GM12878 (cell line): ENCODE data around the gene AOAH. TPM values are rescaled to one million over a fixed set of nuclear protein-coding genes. Genes with fewer than 3 reads are reported as not detected.

Experiments
- ATAC-seq: fragments of 200-7000 bp; cut with Tn5 transposase; 3 replicates; pipeline ENCODE4 v1.9.1; 2020; ENCODE audit warnings: mild to moderate bottlenecking, moderate library complexity
- BruUV-seq: library from RNA; stranded (reverse); fragments of 400-500 nt; replicated peaks from 2 replicates; lab custom pipeline; 2021; lab: Mats Ljungman, UMichigan
- CTCF ChIA-PET: fragments of 300-600 bp; sonication (Branson Sonifier 250); formaldehyde crosslinking; extraction: SDS; loops from one replicate; lab custom pipeline; 2021; ENCODE audit warnings: inconsistent platforms; lab: Yijun Ruan, JAX
- POLR2A ChIA-PET: fragments of 350-600 bp; formaldehyde crosslinking; extraction: SDS; loops from one replicate; lab custom pipeline; 2021; ENCODE audit warnings: inconsistent platforms; lab: Charles Lee
- RAD21 ChIA-PET: fragments of 300-600 bp; sonication (Branson Sonifier 250); formaldehyde crosslinking; loops from one replicate; lab custom pipeline; 2023; ENCODE audit warnings: antibody characterized with exemption; ENCODE audit not compliant: unreplicated experiment; lab: Charles Lee
- SMC1A ChIA-PET: fragments of 300-600 bp; sonication (Branson Sonifier 250); formaldehyde crosslinking; loops from one replicate; lab custom pipeline; 2023; ENCODE audit not compliant: unreplicated experiment, uncharacterized antibody; lab: Charles Lee
- DNase-seq: peaks from one replicate; pipeline ENCODE4 v3.0.0-alpha.2; 2011; ENCODE audit warnings: low read depth, low spot score
- FAIRE-seq: peaks from 3 replicates; lab custom pipeline; 2011; peaks lifted over from hg19 to GRCh38; lab: Jason Lieb, UNC
- H2AFZ ChIP-seq: 2 replicates; pipeline ENCODE4 v1.6.0; 2011; ENCODE audit warnings: low read depth, low read length, control low read depth; ENCODE audit not compliant: control insufficient read depth
- H3K27ac ChIP-seq: 2 replicates; pipeline ENCODE4 v1.5.1; 2011; ENCODE audit warnings: control low read depth; ENCODE audit not compliant: control insufficient read depth, insufficient read depth
- H3K27me3 ChIP-seq, 2 experiments: replicated peaks in 1 of 2; 2 replicates each; pipeline versions ENCODE4 v1.6.0 to v1.6.1; 2011; ENCODE audit warnings: low read length in 1 of 2; ENCODE audit not compliant: control insufficient read depth in 2 of 2, insufficient read depth in 2 of 2
- H3K36me3 ChIP-seq, 2 experiments: 2 replicates each; pipeline ENCODE4 v1.5.1; 2011; ENCODE audit warnings: low read length in 1 of 2; ENCODE audit not compliant: control insufficient read depth in 2 of 2, insufficient read depth in 2 of 2
- H3K4me1 ChIP-seq: 2 replicates; pipeline ENCODE4 v1.6.1; 2011; ENCODE audit warnings: mild to moderate bottlenecking, low read length, moderate library complexity, mixed read lengths; ENCODE audit not compliant: control insufficient read depth, insufficient read depth
- H3K4me2 ChIP-seq: 2 replicates; pipeline ENCODE4 v1.6.0; 2011; ENCODE audit warnings: control low read depth; ENCODE audit not compliant: control insufficient read depth, insufficient read depth
- H3K4me3 ChIP-seq: fragments of 200-600 bp; sonication (generic); 2 replicates; pipeline ENCODE4 v1.5.1; 2016
- H3K79me2 ChIP-seq: 2 replicates; pipeline ENCODE4 v1.6.0; 2011; ENCODE audit warnings: low read length; ENCODE audit not compliant: control insufficient read depth, insufficient read depth
- H3K9ac ChIP-seq: 2 replicates; pipeline ENCODE4 v1.8.0; 2011; ENCODE audit warnings: low read length, control low read depth, mixed read lengths; ENCODE audit not compliant: control insufficient read depth, insufficient read depth
- H3K9me3 ChIP-seq: replicated peaks from 3 replicates; pipeline ENCODE4 v1.5.1; 2011; ENCODE audit warnings: mild to moderate bottlenecking, low read length; ENCODE audit not compliant: control insufficient read depth, insufficient read depth
- H4K20me1 ChIP-seq: 2 replicates; pipeline ENCODE4 v1.6.0; 2011; ENCODE audit not compliant: control insufficient read depth, insufficient read depth
- DPF2 ChIP-seq: fragments of 450-650 bp; IDR thresholded peaks from 2 replicates; pipeline ENCODE4 v1.6.1; 2017; ENCODE audit warnings: mild to moderate bottlenecking
- HSF1 ChIP-seq: fragments of 150-350 bp; IDR thresholded peaks from 2 replicates; pipeline ENCODE4 v1.6.1; 2014; ENCODE audit warnings: mild to moderate bottlenecking, low read depth, low read length
- KAT2A ChIP-seq: conservative IDR thresholded peaks from 2 replicates; pipeline ENCODE4 v1.6.1; 2011; ENCODE audit warnings: low read depth, low read length; ENCODE audit not compliant: control insufficient read depth
- NFYA ChIP-seq: IDR thresholded peaks from 2 replicates; pipeline ENCODE4 v1.6.1; 2011; ENCODE audit warnings: low read depth, mild to moderate bottlenecking, low read length, improper control_type of control experiment, borderline replicate concordance
- NR2C2 ChIP-seq: IDR thresholded peaks from 2 replicates; pipeline ENCODE4 v1.6.1; 2011; ENCODE audit warnings: borderline replicate concordance, low read depth; ENCODE audit not compliant: control insufficient read depth, insufficient read length
- NRF1 ChIP-seq: conservative IDR thresholded peaks from 2 replicates; pipeline ENCODE4 v1.6.1; 2011; ENCODE audit warnings: mild to moderate bottlenecking, low read depth, low read length, improper control_type of control experiment
- PKNOX1 ChIP-seq: fragments of 450-650 bp; IDR thresholded peaks from 2 replicates; pipeline ENCODE4 v1.6.1; 2016; ENCODE audit warnings: mild to moderate bottlenecking
- RAD51 ChIP-seq: fragments of 450-650 bp; IDR thresholded peaks from 2 replicates; pipeline ENCODE4 v1.6.1; 2016; ENCODE audit warnings: moderate library complexity, mild to moderate bottlenecking, inconsistent platforms
- YY1 ChIP-seq: IDR thresholded peaks from 2 replicates; pipeline ENCODE4 v1.6.1; 2011; ENCODE audit warnings: low read depth, mild to moderate bottlenecking, low read length
- WGBS: methylation state at CpG from one replicate; pipeline ENCODE4 v1.1.6; 2016; ENCODE audit warnings: low lambda C conversion rate; ENCODE audit not compliant: insufficient replicate concordance, insufficient coverage; ENCODE audit errors: missing lambda C conversion rate; 5-methylcytosine and 5-hydroxymethylcytosine counted together
- in situ Hi-C: fragments of 300-500 bp; cut with MboI; formaldehyde crosslinking; loops from 9 replicates; pipeline ENCODE4 v1.14.3; 2018; ENCODE audit warnings: mixed read lengths
- intact Hi-C: fragments of 100-400 bp; cut with micrococcal nuclease; formaldehyde crosslinking; loops from one replicate; pipeline ENCODE4 v1.14.2; 2022; ENCODE audit not compliant: unreplicated experiment
- polyA plus RNA-seq, 11 experiments: library from polyadenylated mRNA; depleted of rRNA in 4 of 11; unstranded in 6 of 11; stranded (reverse) in 5 of 11; fragments of >200 nt; fragmentation: Nextera tagmentation in 4 of 11; fragmentation: Illumina TruSeq in 1 of 11; extraction: Ambion mirVana in 4 of 11; extraction: Trizol in 1 of 11; gene quantifications; 1 replicate in 1 of 11; 2 replicates in 10 of 11; pipeline versions ENCODE4 v1.2.1 to v1.2.3, GENCODE V29; 2011 to 2016; ENCODE audit warnings: inconsistent platforms in 2 of 11, missing spikeins in 2 of 11, low read depth in 1 of 11
- total RNA-seq, 4 experiments: library from RNA; depleted of rRNA in 3 of 4; stranded (reverse); fragments of >200 nt in 3 of 4; fragmentation: Illumina TruSeq in 1 of 4; extraction: Trizol in 1 of 4; gene quantifications; 2 replicates each; pipeline versions ENCODE4 v1.2.1 to v1.2.3, GENCODE V29; 2013 to 2021
- TF ChIP-seq, protein P1 (sequence below): fragments of 450-650 bp; conservative IDR thresholded peaks from 2 replicates; pipeline ENCODE4 v1.6.1; 2017; ENCODE audit warnings: mild to moderate bottlenecking, moderate library complexity
- TF ChIP-seq, protein P2 (sequence below): fragments of 450-650 bp; formaldehyde crosslinking; IDR thresholded peaks from 2 replicates; pipeline ENCODE4 v1.4.0; 2020; ENCODE audit warnings: mild to moderate bottlenecking, moderate library complexity
- TF ChIP-seq, protein P3 (sequence below): fragments of 450-650 bp; IDR thresholded peaks from 2 replicates; pipeline ENCODE4 v1.6.1; 2018; ENCODE audit warnings: mild to moderate bottlenecking, low read depth, moderate library complexity; ENCODE audit not compliant: partially characterized antibody

AOAH gene
- total and polyA plus RNA-seq, 10 of the 15 experiments (the other 5 are each of a cell fraction or from before 2014, with no cell fraction given): 0.32 to 2.8 (median 1.4) TPM

DNA sequence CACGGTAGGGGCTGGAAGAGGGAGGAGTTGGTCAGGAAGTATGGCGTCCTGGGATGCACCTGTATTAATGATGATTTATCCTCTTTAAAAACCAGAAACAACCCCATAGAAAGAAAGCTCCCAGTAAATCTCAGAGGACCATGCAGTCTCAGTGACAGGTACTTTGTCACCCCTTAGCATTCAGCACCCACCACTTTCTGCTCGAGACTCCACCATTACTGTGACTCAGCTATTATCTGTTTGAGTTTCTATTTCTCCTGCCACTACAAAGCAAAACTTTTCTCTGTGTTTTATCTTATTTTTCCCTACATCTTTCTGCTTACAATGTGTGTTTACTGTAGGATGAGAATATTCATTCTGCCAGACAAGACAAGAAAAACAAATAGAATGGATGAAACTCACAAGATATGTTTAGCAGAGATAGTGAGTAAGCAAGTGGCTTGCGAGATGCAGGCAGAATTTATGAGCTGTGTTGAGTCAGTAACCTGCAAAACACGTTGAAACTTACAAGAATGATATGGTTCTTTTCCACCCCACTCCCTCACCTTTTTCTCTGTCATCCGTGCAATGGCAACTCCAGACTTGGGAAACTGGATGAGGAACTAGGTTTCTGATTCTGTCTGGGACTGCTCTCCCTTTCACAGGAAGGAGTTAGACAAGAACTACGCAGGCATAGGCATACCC is 127.1 kb downstream of the AOAH start:
- BruUV-seq: no TSS peak
- ATAC-seq (no peak), FAIRE-seq (no peak), DNase-seq (no peak)
- WGBS: 14% methylated on average over 7 of the region's 7 CpGs
- no peak overlapping the region for H3K4me2 ChIP-seq
- no peaks in the 10 kb centered on the region for H4K20me1 ChIP-seq
- no peaks in the 10 kb centered on the region for H3K4me1 ChIP-seq
- in situ Hi-C loops: no loop called here
- no peak overlapping the region for H2AFZ ChIP-seq
- POLR2A ChIA-PET: no interaction called here
- H3K9me3 ChIP-seq: no peaks in the 10 kb centered on the region
- SMC1A ChIA-PET: interaction anchor here (0.6 kb wide), 1 partner anchor 680 kb away, joined by 3 read pairs; no protein-coding TSS in a partner anchor
- intact Hi-C loops: no loop called here
- no peaks in the 10 kb centered on the region for H3K27me3 ChIP-seq
- no peak overlapping the region for H3K4me3 ChIP-seq
- RAD21 ChIA-PET: no interaction called here
- H3K9ac ChIP-seq: no peak overlapping the region
- CTCF ChIA-PET: no interaction called here
- no peaks in the 10 kb centered on the region for H3K79me2 ChIP-seq
- no peak overlapping the region for H3K27ac ChIP-seq
- no peaks in the 10 kb centered on the region for H3K36me3 ChIP-seq
- TF ChIP-seq NFYA (no peak), KAT2A (no peak), NR2C2 (no peak), DPF2 (no peak), HSF1 (no peak), NRF1 (no peak), PKNOX1 (no peak), YY1 (no peak), RAD51 (no peak)
- TF ChIP-seq, protein P1, sequence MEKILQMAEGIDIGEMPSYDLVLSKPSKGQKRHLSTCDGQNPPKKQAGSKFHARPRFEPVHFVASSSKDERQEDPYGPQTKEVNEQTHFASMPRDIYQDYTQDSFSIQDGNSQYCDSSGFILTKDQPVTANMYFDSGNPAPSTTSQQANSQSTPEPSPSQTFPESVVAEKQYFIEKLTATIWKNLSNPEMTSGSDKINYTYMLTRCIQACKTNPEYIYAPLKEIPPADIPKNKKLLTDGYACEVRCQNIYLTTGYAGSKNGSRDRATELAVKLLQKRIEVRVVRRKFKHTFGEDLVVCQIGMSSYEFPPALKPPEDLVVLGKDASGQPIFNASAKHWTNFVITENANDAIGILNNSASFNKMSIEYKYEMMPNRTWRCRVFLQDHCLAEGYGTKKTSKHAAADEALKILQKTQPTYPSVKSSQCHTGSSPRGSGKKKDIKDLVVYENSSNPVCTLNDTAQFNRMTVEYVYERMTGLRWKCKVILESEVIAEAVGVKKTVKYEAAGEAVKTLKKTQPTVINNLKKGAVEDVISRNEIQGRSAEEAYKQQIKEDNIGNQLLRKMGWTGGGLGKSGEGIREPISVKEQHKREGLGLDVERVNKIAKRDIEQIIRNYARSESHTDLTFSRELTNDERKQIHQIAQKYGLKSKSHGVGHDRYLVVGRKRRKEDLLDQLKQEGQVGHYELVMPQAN: no peak
- TF ChIP-seq, protein P2, sequence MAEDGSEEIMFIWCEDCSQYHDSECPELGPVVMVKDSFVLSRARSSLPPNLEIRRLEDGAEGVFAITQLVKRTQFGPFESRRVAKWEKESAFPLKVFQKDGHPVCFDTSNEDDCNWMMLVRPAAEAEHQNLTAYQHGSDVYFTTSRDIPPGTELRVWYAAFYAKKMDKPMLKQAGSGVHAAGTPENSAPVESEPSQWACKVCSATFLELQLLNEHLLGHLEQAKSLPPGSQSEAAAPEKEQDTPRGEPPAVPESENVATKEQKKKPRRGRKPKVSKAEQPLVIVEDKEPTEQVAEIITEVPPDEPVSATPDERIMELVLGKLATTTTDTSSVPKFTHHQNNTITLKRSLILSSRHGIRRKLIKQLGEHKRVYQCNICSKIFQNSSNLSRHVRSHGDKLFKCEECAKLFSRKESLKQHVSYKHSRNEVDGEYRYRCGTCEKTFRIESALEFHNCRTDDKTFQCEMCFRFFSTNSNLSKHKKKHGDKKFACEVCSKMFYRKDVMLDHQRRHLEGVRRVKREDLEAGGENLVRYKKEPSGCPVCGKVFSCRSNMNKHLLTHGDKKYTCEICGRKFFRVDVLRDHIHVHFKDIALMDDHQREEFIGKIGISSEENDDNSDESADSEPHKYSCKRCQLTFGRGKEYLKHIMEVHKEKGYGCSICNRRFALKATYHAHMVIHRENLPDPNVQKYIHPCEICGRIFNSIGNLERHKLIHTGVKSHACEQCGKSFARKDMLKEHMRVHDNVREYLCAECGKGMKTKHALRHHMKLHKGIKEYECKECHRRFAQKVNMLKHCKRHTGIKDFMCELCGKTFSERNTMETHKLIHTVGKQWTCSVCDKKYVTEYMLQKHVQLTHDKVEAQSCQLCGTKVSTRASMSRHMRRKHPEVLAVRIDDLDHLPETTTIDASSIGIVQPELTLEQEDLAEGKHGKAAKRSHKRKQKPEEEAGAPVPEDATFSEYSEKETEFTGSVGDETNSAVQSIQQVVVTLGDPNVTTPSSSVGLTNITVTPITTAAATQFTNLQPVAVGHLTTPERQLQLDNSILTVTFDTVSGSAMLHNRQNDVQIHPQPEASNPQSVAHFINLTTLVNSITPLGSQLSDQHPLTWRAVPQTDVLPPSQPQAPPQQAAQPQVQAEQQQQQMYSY (CRISPR knock-in tag): no peak
- TF ChIP-seq, protein P3, sequence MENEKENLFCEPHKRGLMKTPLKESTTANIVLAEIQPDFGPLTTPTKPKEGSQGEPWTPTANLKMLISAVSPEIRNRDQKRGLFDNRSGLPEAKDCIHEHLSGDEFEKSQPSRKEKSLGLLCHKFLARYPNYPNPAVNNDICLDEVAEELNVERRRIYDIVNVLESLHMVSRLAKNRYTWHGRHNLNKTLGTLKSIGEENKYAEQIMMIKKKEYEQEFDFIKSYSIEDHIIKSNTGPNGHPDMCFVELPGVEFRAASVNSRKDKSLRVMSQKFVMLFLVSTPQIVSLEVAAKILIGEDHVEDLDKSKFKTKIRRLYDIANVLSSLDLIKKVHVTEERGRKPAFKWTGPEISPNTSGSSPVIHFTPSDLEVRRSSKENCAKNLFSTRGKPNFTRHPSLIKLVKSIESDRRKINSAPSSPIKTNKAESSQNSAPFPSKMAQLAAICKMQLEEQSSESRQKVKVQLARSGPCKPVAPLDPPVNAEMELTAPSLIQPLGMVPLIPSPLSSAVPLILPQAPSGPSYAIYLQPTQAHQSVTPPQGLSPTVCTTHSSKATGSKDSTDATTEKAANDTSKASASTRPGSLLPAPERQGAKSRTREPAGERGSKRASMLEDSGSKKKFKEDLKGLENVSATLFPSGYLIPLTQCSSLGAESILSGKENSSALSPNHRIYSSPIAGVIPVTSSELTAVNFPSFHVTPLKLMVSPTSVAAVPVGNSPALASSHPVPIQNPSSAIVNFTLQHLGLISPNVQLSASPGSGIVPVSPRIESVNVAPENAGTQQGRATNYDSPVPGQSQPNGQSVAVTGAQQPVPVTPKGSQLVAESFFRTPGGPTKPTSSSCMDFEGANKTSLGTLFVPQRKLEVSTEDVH: no peak
